Stimulated activated naive B cell treated with anti-CD40 and anti-IgM and Interleukin-4, amounts not matched to agents 10 μg/mL and 1 μg/mL and 100 μg/mL, for 72 hours (primary cell): Measurements from ENCODE around the gene FUT2.
A peak's percentile ranks its signal among the peaks of the same experiment; 100 is the strongest.
"Not testable (repeated sequence)": the region's sequence is repeated elsewhere in the genome, so short reads cannot be mapped to it uniquely, and the experiment has no call there.

Source experiments
- ATAC-seq, 2 donors: fragments of 150-1000 bp; cut with Tn5 transposase; replicated peaks; 2 replicates each; pipeline ENCODE4 v1.10.0; 2021; ENCODE audit warnings: moderate library complexity in 1 of 2
- DNase-seq: peaks from one replicate; pipeline ENCODE4 v3.0.0; 2021
- H3K27ac Mint-ChIP-seq: one replicate; pipeline ENCODE4 v1.8.0; 2022; ENCODE audit warnings: mild to moderate bottlenecking, mixed read lengths
- H3K27me3 Mint-ChIP-seq, 2 donors: one replicate each; pipeline ENCODE4 v1.8.0; 2022; ENCODE audit warnings: mixed read lengths in 2 of 2
- H3K36me3 Mint-ChIP-seq, 2 donors: one replicate each; pipeline ENCODE4 v1.8.0; 2022; ENCODE audit warnings: mixed read lengths in 2 of 2, mild to moderate bottlenecking in 1 of 2
- H3K4me1 Mint-ChIP-seq, 2 donors: one replicate each; pipeline ENCODE4 v1.8.0; 2022; ENCODE audit warnings: mixed read lengths in 2 of 2, mild to moderate bottlenecking in 1 of 2
- H3K4me3 Mint-ChIP-seq, 2 donors: one replicate each; pipeline ENCODE4 v1.8.0; 2022; ENCODE audit warnings: mild to moderate bottlenecking in 2 of 2, mixed read lengths in 2 of 2, moderate library complexity in 1 of 2
- H3K9me3 Mint-ChIP-seq, 2 donors: one replicate each; pipeline ENCODE4 v1.8.0; 2022; ENCODE audit warnings: mixed read lengths in 2 of 2, mild to moderate bottlenecking in 1 of 2

FUT2 gene

GRCh38 chr19:48695743-48696352, at the start of gene FUT2:
TSS of gene FUT2 (plus strand) at chr19:48695971. CDS start at chr19:48702957, 6,986 bp downstream.
- no peaks in the 10 kb centered on the region for H3K9me3 Mint-ChIP-seq
- H3K27ac Mint-ChIP-seq, result peak within 1 kb of the TSS; percentile 44
- H3K4me3 Mint-ChIP-seq, result peak within 1 kb of the TSS; percentile 70 to 80
- no peak for DNase-seq
- peaks cover 19 to 28% of the 10 kb centered on the region in 2 donors for H3K27me3 Mint-ChIP-seq
- H3K4me1 Mint-ChIP-seq, result peaks cover 10 to 12% of the 10 kb centered on the region in 2 donors
- peaks cover 0 to 3% of the 10 kb centered on the region in 2 donors for H3K36me3 Mint-ChIP-seq
- ATAC-seq, result peak; percentile 7 to 20

DNA sequence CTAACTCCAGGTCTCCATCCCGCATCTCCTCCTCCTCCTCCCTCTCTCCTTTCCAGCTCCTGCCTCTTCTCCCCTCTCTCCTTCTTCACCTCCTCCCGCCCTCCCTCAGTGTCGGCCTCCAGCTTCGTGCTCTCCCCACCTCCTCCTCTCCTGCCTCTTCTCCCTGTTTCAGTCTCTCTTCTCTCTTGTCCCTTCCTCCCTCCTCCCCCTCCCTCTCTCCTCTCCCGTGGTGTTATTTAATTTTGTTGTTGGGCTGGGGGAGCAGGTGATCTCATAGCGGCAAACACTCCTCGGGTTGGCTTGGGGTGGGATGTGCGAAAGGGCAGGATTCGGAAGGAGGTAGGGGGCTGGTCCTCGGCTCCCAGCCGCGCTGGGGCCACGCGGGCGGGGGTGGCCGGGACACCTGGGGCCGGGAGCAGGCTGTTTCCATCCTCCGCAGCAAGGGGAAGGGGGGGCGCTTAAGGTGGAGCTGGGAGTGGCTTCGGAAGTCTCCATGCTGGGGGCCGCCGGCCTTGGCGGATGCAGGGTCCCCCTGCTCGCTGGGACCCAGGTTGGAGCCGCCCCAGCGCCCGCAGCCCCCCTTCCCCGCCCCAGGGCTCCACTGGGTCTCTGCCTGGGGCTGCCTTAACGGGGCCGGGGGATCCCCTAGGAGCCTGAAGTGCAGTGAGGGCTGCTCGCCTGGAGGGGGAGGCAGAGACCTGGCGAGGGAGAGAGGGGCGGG, 49.6 kb upstream of the FUT2 start, which contains the start of gene CA11:
Gene CA11 (minus strand): TSS at position 187 of the 721 bp plus-strand sequence. CDS start 555 bp downstream, outside the sequence.
- Mint-ChIP-seq H3K36me3 (peaks cover 0 to 2% of the 10 kb centered on the region in 2 donors), H3K27ac (peak within 1 kb of the TSS; percentile 72), H3K27me3 (no peaks in the 10 kb centered on the region), H3K9me3 (no peaks in the 10 kb centered on the region), H3K4me3 (peak within 1 kb of the TSS; percentile 80 to 89), H3K4me1 (peaks cover 28 to 38% of the 10 kb centered on the region in 2 donors)
- ATAC-seq (peak; percentile 80 to 86), DNase-seq (peak; percentile 91)

DNA sequence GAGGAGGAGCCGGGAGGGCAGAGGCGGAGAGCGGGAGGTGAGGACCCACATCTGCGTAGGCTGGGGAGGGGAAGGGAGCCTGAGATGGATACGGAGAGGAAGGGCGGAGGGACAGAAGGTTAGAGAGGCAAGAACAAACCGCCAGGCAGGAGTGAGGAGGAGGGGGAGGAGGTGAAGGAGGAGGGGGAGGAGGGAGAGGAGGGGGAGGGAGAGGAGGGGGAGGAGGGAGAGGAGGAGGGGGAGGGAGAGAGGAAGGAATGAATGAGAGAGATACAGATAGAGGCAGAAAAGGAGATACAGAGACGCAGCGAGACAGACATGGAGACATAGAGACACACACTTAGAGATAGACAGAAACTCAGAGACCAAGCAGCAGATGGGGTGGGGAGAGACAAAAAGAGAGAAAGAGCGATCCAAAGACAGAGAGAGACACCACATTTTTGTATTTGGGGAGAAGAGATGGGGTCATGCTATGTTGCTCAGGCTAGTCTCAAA, 49.0 kb upstream of the FUT2 start:
- H3K27ac Mint-ChIP-seq, result peak overlapping the region; percentile 53
- H3K4me1 Mint-ChIP-seq, result peaks cover 30 to 38% of the 10 kb centered on the region in 2 donors
- no peaks in the 10 kb centered on the region for H3K27me3 Mint-ChIP-seq
- no peaks in the 10 kb centered on the region for H3K36me3 Mint-ChIP-seq
- ATAC-seq, result no peak
- DNase-seq, result no peak
- no peaks in the 10 kb centered on the region for H3K9me3 Mint-ChIP-seq
- H3K4me3 Mint-ChIP-seq, result peak overlapping the region; percentile 80 to 89

DNA sequence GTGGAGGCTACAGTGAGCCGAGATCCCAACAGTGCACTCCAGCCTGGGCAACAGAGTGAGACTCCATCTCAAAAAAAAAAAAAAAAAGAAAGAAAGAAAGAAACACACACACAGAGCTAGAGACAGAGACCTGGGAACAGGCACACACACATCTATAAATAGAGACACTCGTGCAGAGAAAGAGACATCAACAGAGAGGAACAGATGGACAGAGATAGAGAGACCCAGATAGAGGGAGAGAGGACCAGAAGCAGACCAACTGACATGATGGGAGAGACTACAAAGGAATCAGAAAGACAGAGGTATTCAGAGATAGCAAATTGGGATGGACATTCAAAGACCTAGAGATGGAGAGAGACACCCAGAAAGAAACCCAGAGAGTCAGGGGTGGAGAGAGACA, 47.6 kb upstream of the FUT2 start:
- DNase-seq (no peak), ATAC-seq (no peak)
- Mint-ChIP-seq H3K27me3 (no peaks in the 10 kb centered on the region), H3K4me1 (peaks cover 32 to 45% of the 10 kb centered on the region in 2 donors), H3K36me3 (no peaks in the 10 kb centered on the region), H3K9me3 (no peaks in the 10 kb centered on the region), H3K27ac (peak overlapping the region; percentile 60), H3K4me3 (peak overlapping the region in 1 of 2 donors; percentile 19)

DNA sequence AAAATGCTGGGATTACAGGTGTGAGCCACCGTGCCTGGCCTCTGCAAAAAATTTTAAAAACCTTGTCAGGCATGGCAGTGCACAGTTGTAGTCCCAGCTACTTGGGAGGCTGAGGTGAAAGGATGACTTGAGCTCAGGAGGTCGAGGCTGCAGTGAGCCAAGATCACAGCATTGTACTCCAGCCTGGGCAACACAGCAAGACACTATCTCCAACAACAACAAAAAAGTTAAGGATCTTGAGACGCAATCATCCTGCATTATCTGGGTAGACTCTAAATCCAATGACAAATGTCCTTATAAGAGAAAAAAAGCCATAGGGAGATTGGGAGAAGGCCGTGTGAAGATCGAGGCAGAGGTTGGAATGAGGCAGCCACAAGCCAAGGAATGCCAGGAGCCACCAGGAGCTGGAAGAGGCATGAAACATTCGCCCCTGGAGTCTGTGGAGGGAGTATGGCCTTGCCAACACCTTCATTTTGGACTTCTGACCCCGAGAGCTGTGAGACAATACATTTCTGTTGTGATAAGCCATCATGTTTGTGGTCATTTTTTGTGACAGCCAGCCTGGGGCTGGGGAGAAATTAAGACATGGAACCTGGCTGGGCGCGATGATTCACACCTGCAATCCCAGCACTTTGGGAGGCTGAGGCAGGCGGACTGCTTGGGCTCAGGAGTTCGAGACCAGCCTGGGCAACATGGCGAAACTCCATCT, 44.6 kb upstream of the FUT2 start:
- H3K27ac Mint-ChIP-seq, result peak overlapping the region; percentile 27
- DNase-seq (no peak), ATAC-seq (no peak)
- H3K36me3 Mint-ChIP-seq, result no peaks in the 10 kb centered on the region
- H3K4me1 Mint-ChIP-seq, result peaks cover 22 to 26% of the 10 kb centered on the region in 2 donors
- H3K27me3 Mint-ChIP-seq, result no peaks in the 10 kb centered on the region
- no peak overlapping the region for H3K4me3 Mint-ChIP-seq
- no peaks in the 10 kb centered on the region for H3K9me3 Mint-ChIP-seq

- Mint-ChIP-seq H3K4me3 (no peak overlapping the region), H3K4me1 (peaks cover 19 to 21% of the 10 kb centered on the region in 2 donors), H3K36me3 (no peaks in the 10 kb centered on the region), H3K9me3 (no peaks in the 10 kb centered on the region), H3K27me3 (no peaks in the 10 kb centered on the region), H3K27ac (no peak overlapping the region)
- ATAC-seq, result no peak
- DNase-seq, result no peak
These were observed 44.1 kb upstream of the FUT2 start for GRCh38 chr19:48651683-48652048.

GRCh38 chr19:48654299-48655059, 41.3 kb upstream of the FUT2 start:
- Mint-ChIP-seq H3K4me1 (peaks cover 11 to 14% of the 10 kb centered on the region in 2 donors), H3K27me3 (no peaks in the 10 kb centered on the region), H3K36me3 (no peaks in the 10 kb centered on the region), H3K9me3 (no peaks in the 10 kb centered on the region), H3K27ac (peak overlapping the region; percentile 31), H3K4me3 (no peak overlapping the region)
- DNase-seq (no peak), ATAC-seq (no peak)

GRCh38 chr19:48656840-48657474, 38.8 kb upstream of the FUT2 start:
- Mint-ChIP-seq H3K9me3 (no peaks in the 10 kb centered on the region), H3K4me3 (no peak overlapping the region), H3K4me1 (peaks cover 11 to 14% of the 10 kb centered on the region in 2 donors), H3K27me3 (no peaks in the 10 kb centered on the region), H3K36me3 (no peaks in the 10 kb centered on the region), H3K27ac (no peak overlapping the region)
- no peak for DNase-seq
- no peak for ATAC-seq

GRCh38 chr19:48657828-48658227, 37.9 kb upstream of the FUT2 start:
- not testable (repeated sequence) for H3K9me3 Mint-ChIP-seq, H3K36me3 Mint-ChIP-seq, H3K27ac Mint-ChIP-seq, DNase-seq, H3K4me1 Mint-ChIP-seq, H3K4me3 Mint-ChIP-seq, ATAC-seq, H3K27me3 Mint-ChIP-seq

GRCh38 chr19:48658483-48658882, 37.3 kb upstream of the FUT2 start:
- no peak overlapping the region for H3K4me3 Mint-ChIP-seq
- H3K27ac Mint-ChIP-seq, result peak overlapping the region; percentile 33
- DNase-seq, result no peak
- H3K36me3 Mint-ChIP-seq, result no peaks in the 10 kb centered on the region
- no peaks in the 10 kb centered on the region for H3K9me3 Mint-ChIP-seq
- no peaks in the 10 kb centered on the region for H3K27me3 Mint-ChIP-seq
- ATAC-seq, result no peak
- peaks cover 8 to 9% of the 10 kb centered on the region in 2 donors for H3K4me1 Mint-ChIP-seq

DNA sequence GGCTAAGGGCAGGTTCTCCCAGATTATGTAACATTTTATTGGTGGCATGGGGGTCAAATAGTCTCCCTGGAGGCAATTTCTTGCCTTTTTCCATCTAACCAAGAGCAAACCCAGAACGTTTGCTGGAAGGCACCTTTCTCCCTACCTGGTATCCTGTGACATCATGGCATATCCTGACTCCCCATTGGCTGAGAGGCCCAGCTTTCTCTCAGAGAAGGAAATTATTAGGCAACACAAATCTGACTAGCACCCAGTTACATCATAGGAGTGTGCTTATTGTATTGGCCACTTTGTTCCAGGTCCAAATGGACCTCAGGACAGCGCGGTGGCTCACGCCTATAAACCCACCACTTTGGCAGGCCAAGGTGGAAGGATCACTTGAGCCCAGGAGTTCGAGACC, 36.0 kb upstream of the FUT2 start:
- DNase-seq, result no peak
- H3K27ac Mint-ChIP-seq, result peak overlapping the region; percentile 20

GRCh38 chr19:48660852-48661710, 34.7 kb upstream of the FUT2 start:
- Mint-ChIP-seq H3K27me3 (no peaks in the 10 kb centered on the region), H3K9me3 (no peaks in the 10 kb centered on the region), H3K4me1 (peaks cover 8 to 9% of the 10 kb centered on the region in 2 donors), H3K36me3 (no peaks in the 10 kb centered on the region), H3K27ac (peak overlapping the region; percentile 97), H3K4me3 (peak overlapping the region; percentile 69 to 75)
- ATAC-seq (peak; percentile 96 to 97), DNase-seq (peak; percentile 85)

More for the DNA sequence above, 36.0 kb upstream of the FUT2 start:
- ATAC-seq, result no peak
- Mint-ChIP-seq H3K36me3 (no peaks in the 10 kb centered on the region), H3K4me1 (peaks cover 8 to 9% of the 10 kb centered on the region in 2 donors), H3K9me3 (no peaks in the 10 kb centered on the region), H3K27me3 (no peaks in the 10 kb centered on the region), H3K4me3 (no peak overlapping the region)

DNA sequence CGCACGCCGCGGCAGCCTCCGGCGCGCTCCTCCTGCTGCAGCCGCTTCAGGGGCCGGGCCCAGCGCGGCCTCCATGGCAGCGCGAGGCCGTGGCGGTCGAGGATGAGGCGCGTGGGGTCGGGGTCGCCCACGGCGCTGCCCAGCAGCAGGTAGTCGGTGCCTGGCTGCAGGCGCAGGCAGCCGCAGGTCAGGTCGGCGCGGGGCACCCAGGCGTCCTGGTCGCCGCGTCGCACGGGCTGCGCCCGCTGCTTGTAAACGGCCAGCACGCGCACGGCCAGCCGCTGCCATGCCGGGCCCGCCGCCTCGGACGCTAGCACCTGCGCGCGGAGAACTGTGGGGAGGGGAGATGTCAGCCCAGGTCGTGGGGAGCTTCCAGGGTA, 34.1 kb upstream of the FUT2 start:
- Mint-ChIP-seq H3K4me1 (peaks cover 8 to 9% of the 10 kb centered on the region in 2 donors), H3K9me3 (no peaks in the 10 kb centered on the region), H3K36me3 (no peaks in the 10 kb centered on the region), H3K4me3 (no peak overlapping the region), H3K27me3 (no peaks in the 10 kb centered on the region), H3K27ac (peak overlapping the region; percentile 97)
- ATAC-seq, result no peak
- DNase-seq, result no peak
